RWPE2 (cell line): ENCODE results near the gene LRRC73.
"Not testable (repeated sequence)": the region's sequence is repeated elsewhere in the genome, so short reads cannot be mapped to it uniquely, and the experiment has no call there.

Experiments
- ATAC-seq: fragments of 200-7000 bp; cut with Tn5 transposase; 3 replicates; pipeline ENCODE4 v1.9.1; 2021; ENCODE audit warnings: low read depth
- DNase-seq: peaks from one replicate; pipeline ENCODE4 v3.0.0-alpha.2; 2020; ENCODE audit warnings: low spot score
- H3K27ac ChIP-seq: fragments of 450-650 bp; 2 replicates; pipeline ENCODE4 v1.5.1; 2017; ENCODE audit warnings: mild to moderate bottlenecking; ENCODE audit not compliant: poor library complexity, severe bottlenecking
- H3K27me3 ChIP-seq: fragments of 250-450 bp; sonication (Bioruptor Pico); 2 replicates; pipeline ENCODE4 v1.5.1; 2021; ENCODE audit warnings: mild to moderate bottlenecking, moderate library complexity; ENCODE audit not compliant: insufficient read depth, poor library complexity, severe bottlenecking
- H3K36me3 ChIP-seq: fragments of 250-450 bp; sonication (Bioruptor Pico); 2 replicates; pipeline ENCODE4 v1.5.1; 2020; ENCODE audit warnings: low read depth, mild to moderate bottlenecking, moderate library complexity
- H3K4me1 ChIP-seq: fragments of 250-450 bp; sonication (Bioruptor Pico); 2 replicates; pipeline ENCODE4 v1.5.1; 2021; ENCODE audit warnings: mild to moderate bottlenecking, moderate library complexity; ENCODE audit not compliant: insufficient read depth, poor library complexity, severe bottlenecking
- H3K4me3 ChIP-seq: fragments of 250-450 bp; sonication (Bioruptor Pico); 2 replicates; pipeline ENCODE4 v1.5.1; 2021; ENCODE audit warnings: mild to moderate bottlenecking, moderate library complexity; ENCODE audit not compliant: severe bottlenecking
- H3K9me3 ChIP-seq: fragments of 250-450 bp; sonication (Bioruptor Pico); 2 replicates; pipeline ENCODE4 v1.5.1; 2021; ENCODE audit warnings: mild to moderate bottlenecking, moderate library complexity; ENCODE audit not compliant: severe bottlenecking
- CTCF ChIP-seq: fragments of 450-650 bp; IDR thresholded peaks from one replicate; pipeline ENCODE4 v1.5.1; 2017; ENCODE audit warnings: mild to moderate bottlenecking, moderate library complexity; ENCODE audit not compliant: poor library complexity, severe bottlenecking

LRRC73 gene

GRCh38 chr6:43541774-43542471 lies 31.8 kb upstream of the LRRC73 start:
- no peaks in the 10 kb centered on the region for H3K9me3 ChIP-seq
- peaks cover 95% of the 10 kb centered on the region for H3K36me3 ChIP-seq
- H3K27ac ChIP-seq: no peak overlapping the region
- no peak overlapping the region for H3K4me3 ChIP-seq
- DNase-seq: no peak
- no peak for TF ChIP-seq CTCF
- H3K27me3 ChIP-seq: no peaks in the 10 kb centered on the region
- H3K4me1 ChIP-seq: no peaks in the 10 kb centered on the region
- ATAC-seq: no peak

- no peak for DNase-seq
- Histone ChIP-seq H3K36me3 (peaks cover 87% of the 10 kb centered on the region), H3K9me3 (no peaks in the 10 kb centered on the region), H3K4me1 (no peaks in the 10 kb centered on the region), H3K27ac (no peak overlapping the region), H3K4me3 (no peak overlapping the region), H3K27me3 (no peaks in the 10 kb centered on the region)
- ATAC-seq: no peak
- no peak for TF ChIP-seq CTCF
Measured at GRCh38 chr6:43540507-43540906, 30.4 kb upstream of the LRRC73 start.

DNA sequence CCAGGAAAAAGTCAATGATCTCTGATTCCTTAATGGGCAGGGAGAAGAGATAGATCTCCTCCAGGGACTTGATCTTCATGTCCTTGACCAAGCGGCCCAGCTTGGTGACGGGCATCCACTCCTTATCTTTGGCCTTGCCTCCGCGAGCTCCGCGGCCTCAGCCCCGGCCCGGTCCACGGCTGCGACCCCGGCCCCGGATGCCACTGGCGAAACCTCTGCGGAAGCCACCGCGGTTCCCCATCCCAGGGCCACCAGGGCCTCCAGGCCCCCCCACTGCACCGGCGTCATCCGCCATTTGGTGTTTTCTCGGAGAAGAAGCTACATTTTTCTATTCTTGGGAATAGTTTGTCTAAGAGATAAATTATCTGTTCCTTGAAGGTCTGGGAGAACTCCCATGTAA lies 29.3 kb upstream of the LRRC73 start:
- not testable (repeated sequence) for H3K4me1 ChIP-seq, H3K27me3 ChIP-seq, ATAC-seq, H3K27ac ChIP-seq, H3K4me3 ChIP-seq, DNase-seq, H3K9me3 ChIP-seq
- peaks cover 84% of the 10 kb centered on the region for H3K36me3 ChIP-seq

DNA sequence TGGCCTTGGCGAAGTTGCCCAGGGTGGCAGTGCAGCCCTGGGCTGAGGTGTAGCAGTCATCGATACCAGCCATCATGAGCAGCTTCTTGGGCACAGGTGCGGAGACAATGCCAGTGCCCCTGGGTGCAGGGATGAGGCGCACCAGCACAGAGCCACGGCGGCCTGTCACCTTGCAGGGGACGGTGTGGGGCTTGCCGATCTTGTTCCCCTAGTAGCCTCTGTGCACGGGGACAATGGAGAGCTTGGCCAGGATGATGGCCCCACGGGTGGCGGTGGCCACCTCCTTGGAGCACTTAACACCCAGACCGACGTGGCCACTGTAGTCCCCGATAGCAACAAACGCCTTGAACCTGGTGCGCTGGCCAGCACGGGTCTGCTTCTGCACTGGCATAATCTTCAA lies 28.8 kb upstream of the LRRC73 start:
- not testable (repeated sequence) for H3K9me3 ChIP-seq, DNase-seq, H3K4me3 ChIP-seq, ATAC-seq, H3K4me1 ChIP-seq, H3K27me3 ChIP-seq, H3K27ac ChIP-seq
- peaks cover 84% of the 10 kb centered on the region for H3K36me3 ChIP-seq

- Histone ChIP-seq H3K4me1 (no peaks in the 10 kb centered on the region), H3K36me3 (peaks cover 88% of the 10 kb centered on the region), H3K4me3 (no peak overlapping the region), H3K27ac (no peak overlapping the region), H3K9me3 (no peaks in the 10 kb centered on the region), H3K27me3 (no peaks in the 10 kb centered on the region)
- ATAC-seq (no peak), DNase-seq (no peak)
- TF ChIP-seq CTCF: no peak
Measured at GRCh38 chr6:43532201-43532600, 22.1 kb upstream of the LRRC73 start.

DNA sequence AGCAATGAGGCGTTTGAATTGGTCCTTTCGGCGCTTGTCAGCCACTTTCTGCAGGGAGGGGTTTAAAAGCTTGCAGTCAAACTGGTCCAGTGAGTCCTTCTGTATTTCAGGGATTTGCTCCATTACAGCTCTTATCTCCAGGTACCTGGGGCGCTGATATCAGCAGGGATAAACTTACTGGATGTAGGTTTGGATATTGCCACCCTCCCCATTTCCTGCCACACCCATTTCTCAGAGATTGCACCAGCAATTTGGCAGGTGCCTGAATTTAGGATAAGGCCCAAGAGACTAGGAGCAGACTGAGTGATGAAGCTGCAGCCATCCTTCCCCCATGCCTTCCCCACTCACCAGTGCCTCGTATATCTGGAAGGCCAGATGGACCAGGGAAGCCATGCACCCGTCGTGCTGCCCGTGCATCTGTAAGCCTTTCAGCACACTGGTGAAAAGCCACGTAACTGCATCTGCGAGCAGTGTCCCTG lies 14.4 kb upstream of the LRRC73 start:
- Histone ChIP-seq H3K4me3 (no peak overlapping the region), H3K36me3 (peaks cover 98% of the 10 kb centered on the region), H3K27ac (no peak overlapping the region), H3K9me3 (no peaks in the 10 kb centered on the region), H3K4me1 (no peaks in the 10 kb centered on the region), H3K27me3 (no peaks in the 10 kb centered on the region)
- no peak for ATAC-seq
- TF ChIP-seq CTCF: no peak
- no peak for DNase-seq
